Effector memory CD4-positive, alpha-beta T cell (primary cell): ENCODE measurements around the gene PRDM11.

Source experiments
- DNase-seq, 3 donors: peaks; one replicate each; pipeline ENCODE4 v3.0.0-alpha.2; 2020
- H3K27ac ChIP-seq: 2 replicates; pipeline ENCODE4 v1.7.0; 2013; ENCODE audit warnings: mild to moderate bottlenecking, low read length, moderate library complexity; ENCODE audit not compliant: insufficient read depth, poor library complexity, severe bottlenecking
- H3K27me3 ChIP-seq: replicated peaks from 2 replicates; pipeline ENCODE4 v1.7.0; 2013; ENCODE audit warnings: mild to moderate bottlenecking, low read length; ENCODE audit not compliant: insufficient read depth, control insufficient read depth, poor library complexity, severe bottlenecking
- H3K36me3 ChIP-seq: 2 replicates; pipeline ENCODE4 v1.7.0; 2013; ENCODE audit warnings: mild to moderate bottlenecking, low read length, moderate library complexity; ENCODE audit not compliant: control insufficient read depth, insufficient read depth
- H3K4me1 ChIP-seq: 2 replicates; pipeline ENCODE4 v1.7.0; 2013; ENCODE audit warnings: low read length, mild to moderate bottlenecking; ENCODE audit not compliant: control insufficient read depth, insufficient read depth, poor library complexity, severe bottlenecking
- H3K4me3 ChIP-seq: 2 replicates; pipeline ENCODE4 v1.7.0; 2013; ENCODE audit warnings: low read length, low read depth, mild to moderate bottlenecking; ENCODE audit not compliant: insufficient read depth, poor library complexity, severe bottlenecking
- H3K9me3 ChIP-seq: 2 replicates; pipeline ENCODE4 v1.7.0; 2013; ENCODE audit warnings: mild to moderate bottlenecking, low read length, moderate library complexity; ENCODE audit not compliant: control insufficient read depth
- total RNA-seq, 3 donors: gene quantifications; one replicate each; lab custom pipeline; 2026; lab: John Stamatoyannopoulos, UW

PRDM11 gene
- 10.7 to 16.1 (median 11.8) reads per million in 3 donors for total RNA-seq

DNA sequence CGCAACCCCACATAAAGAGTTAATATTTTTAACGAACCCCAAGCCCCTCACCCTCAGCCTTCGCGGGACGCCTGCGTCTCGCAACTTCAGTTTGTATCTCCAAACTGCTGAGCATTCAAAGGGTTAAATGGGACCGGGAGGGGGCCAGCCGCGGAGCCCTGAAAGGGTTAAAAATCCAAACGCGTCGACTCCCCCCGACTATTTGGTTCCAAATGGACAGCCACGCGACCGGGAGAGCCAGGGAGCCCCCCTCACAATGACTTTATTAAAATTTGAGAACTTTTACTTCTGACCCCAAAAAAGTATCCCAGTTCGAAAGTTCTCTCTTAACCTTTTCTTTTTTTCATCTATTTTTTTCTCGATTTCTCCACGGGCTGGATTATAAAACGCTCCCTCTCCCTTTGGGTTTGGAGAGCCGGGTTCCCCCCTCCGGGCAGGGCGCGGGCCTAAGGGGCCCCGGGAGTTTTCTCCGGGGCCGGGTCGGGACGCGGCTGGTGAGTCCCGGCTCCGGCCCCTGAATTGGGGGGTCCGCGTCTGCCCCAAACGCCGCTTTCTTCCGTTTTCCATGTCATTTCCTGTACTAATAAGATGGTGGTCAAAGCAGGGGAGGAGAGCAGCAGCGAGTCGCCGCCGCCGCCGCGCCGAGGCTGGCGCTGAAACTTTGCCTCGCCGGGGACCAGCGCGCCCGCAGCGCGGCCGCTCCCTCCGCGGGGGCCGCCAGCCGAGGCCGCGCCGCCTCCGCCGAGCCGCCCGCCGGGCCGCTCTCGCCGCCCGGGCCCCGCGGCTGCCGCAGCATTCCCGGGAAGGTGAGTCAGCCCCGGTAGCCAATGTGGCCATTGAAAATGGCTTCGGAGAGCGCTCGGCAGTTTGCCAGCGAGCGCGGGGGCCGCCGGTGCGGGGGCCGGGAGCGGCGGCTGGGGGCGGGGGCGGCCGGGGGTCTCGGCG is at the start of gene PRDM11:
Gene PRDM11, plus strand, starts transcription at position 568 of the 945 bp plus-strand sequence. CDS start 35,128 bp downstream, outside the sequence.
- Histone ChIP-seq H3K27ac (peak within 1 kb of the TSS; percentile 84), H3K27me3 (no peaks in the 10 kb centered on the region), H3K4me1 (peaks cover 13% of the 10 kb centered on the region), H3K9me3 (no peaks in the 10 kb centered on the region), H3K4me3 (peak within 1 kb of the TSS; percentile 90), H3K36me3 (no peaks in the 10 kb centered on the region)
- peak; percentile 45 to 54 (median 46) for DNase-seq

DNA sequence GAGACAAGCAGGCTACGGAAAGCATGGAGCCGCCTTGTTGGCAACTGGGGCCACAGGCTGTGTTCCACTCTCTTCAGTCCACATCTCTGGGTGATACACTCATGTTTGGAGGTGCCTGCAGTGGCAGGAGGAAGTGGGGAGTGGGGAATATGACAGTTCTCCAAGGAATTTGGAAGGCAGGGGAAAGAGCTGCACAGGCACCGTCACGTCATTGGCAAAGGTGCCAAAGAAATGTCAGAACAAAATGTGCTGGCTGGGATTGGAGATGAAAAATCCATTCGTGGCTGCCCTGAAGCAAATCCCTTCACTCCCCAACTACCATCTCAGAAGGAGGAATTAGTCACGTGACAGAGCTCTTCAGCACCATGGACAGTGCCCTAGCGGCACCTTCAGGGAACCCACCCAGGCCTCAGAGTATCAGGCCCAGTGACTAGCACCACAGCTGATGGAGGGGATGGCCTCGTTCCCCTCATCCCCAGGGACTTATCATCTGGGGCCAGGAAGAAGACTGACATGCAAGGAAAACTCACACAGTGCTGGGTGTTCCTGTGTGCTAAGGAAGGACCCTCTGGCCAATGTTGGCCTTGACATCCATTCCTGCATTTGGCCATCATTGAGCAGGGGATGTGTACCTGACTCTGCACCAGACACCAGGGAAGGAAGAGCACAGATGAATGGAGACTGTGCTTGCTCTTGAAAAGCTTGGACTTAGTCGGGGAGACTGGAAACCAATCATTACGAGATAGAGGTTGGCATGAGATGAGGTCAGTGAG is 48.5 kb upstream of the PRDM11 start:
- no peaks in the 10 kb centered on the region for H3K36me3 ChIP-seq
- H3K27me3 ChIP-seq: no peaks in the 10 kb centered on the region
- H3K9me3 ChIP-seq: no peaks in the 10 kb centered on the region
- no peak overlapping the region for H3K27ac ChIP-seq
- H3K4me1 ChIP-seq: peaks cover 7% of the 10 kb centered on the region
- peak in 1 of 3 donors; percentile 26 for DNase-seq
- H3K4me3 ChIP-seq: no peak overlapping the region

DNA sequence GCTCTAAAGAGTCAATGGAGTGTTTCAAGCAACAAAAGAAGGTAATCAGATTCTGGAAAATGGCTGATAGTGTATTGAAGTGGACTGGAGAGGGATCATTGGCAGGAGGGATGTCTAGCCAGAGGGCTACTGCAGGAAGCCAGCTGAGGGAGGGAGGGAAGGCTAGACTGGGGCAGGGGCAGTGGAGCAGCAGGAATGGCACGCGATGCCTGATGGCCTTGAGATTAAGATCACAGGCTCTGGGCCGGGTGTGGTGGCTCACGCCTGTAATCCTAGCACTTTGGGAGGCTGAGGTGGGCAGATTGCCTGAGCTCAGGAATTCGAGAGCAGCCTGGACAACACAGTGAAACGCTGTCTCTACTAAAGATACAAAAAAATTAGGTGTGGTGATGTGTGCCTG is 47.5 kb upstream of the PRDM11 start:
- Histone ChIP-seq H3K9me3 (no peaks in the 10 kb centered on the region), H3K4me1 (peaks cover 8% of the 10 kb centered on the region), H3K27ac (no peak overlapping the region), H3K36me3 (no peaks in the 10 kb centered on the region), H3K4me3 (no peak overlapping the region), H3K27me3 (no peaks in the 10 kb centered on the region)
- DNase-seq: no peak

DNA sequence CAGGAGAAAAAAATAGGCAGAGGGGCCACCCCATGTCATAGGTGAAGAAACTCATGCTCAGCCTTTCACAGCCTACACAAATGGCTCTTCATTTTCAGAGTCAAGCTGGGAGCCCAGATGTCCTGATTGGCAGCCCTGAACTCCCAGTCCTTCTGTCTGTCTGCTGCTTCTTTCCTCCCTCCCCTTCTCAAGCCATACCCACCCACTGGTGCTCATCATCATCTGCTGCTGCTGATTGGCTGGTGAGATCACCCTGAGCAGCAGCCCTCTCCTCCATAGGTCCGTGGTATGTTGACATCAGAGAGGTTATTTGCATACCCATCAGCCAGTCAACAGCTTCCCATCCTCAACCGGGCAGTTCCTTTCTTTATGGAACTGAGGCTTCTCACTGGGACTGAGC is 46.1 kb upstream of the PRDM11 start:
- Histone ChIP-seq H3K4me1 (peaks cover 8% of the 10 kb centered on the region), H3K27ac (no peak overlapping the region), H3K27me3 (no peaks in the 10 kb centered on the region), H3K9me3 (no peaks in the 10 kb centered on the region), H3K4me3 (no peak overlapping the region), H3K36me3 (no peaks in the 10 kb centered on the region)
- no peak for DNase-seq

DNA sequence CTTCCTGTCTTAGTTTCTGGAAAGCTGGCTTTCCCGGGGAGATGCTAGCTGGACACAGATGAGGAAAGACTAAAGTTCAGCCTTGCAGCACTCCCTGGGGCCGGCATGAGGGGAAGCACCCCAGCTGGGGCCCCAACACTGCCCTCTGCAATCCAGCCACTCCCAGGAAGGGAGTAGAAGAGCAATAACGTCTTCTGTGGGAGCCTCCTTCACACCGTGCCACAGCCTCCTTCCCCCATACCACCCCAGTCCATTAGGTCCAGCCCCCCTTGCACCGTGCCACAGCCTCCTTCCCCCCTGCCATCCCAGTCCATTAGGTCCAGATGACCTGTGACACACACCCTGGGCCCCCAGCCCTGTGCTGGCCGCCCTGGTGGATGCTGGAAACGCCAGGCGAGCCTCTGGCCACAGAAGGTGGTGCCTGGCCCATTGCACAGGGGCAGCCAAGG is 44.1 kb upstream of the PRDM11 start:
- Histone ChIP-seq H3K27ac (peak overlapping the region; percentile 23), H3K36me3 (no peaks in the 10 kb centered on the region), H3K9me3 (no peaks in the 10 kb centered on the region), H3K4me3 (no peak overlapping the region), H3K4me1 (peaks cover 8% of the 10 kb centered on the region), H3K27me3 (no peaks in the 10 kb centered on the region)
- DNase-seq: no peak

DNA sequence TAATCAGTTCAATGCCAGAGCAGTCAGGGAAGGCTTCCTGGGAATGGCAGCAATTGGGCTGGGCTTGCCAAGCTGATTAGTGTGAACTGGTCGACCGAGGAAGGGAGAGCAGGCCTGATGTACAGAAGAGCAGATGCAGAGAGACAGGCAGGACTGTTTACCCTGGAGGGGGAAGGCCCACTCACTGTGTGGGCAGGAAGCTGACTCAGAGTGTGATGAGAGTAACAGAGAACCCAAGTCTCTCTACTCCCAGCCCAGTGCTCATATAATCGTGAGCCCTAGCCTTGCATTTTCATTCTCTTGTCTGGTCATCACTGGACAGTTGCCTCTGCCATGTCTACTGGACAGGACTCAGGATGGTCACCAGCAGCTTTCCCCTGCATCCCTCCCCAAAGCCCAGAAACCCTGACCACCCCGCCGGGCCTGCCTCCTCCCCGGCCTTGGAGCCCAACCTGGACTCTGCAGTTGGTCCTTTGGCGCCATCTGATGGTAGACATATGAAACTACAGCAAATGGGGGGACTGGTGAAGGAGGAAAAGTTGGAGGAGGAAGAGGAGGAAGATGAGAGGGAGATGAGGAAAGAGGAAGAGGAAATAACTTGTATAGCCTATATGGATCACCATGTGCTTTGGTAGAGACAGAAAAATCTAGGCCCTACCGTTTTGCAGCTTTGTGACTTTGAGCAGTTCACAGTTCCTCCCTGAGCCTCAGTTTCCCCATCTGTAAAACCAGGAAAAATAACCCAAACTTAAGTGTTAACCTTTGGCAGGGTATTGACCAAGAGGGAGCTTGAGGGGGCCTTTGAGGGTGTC is 43.4 kb upstream of the PRDM11 start:
- Histone ChIP-seq H3K27me3 (no peaks in the 10 kb centered on the region), H3K36me3 (no peaks in the 10 kb centered on the region), H3K27ac (peak overlapping the region; percentile 23), H3K9me3 (no peaks in the 10 kb centered on the region), H3K4me3 (no peak overlapping the region), H3K4me1 (peaks cover 8% of the 10 kb centered on the region)
- DNase-seq: peak; percentile 36 to 55 (median 40)

DNA sequence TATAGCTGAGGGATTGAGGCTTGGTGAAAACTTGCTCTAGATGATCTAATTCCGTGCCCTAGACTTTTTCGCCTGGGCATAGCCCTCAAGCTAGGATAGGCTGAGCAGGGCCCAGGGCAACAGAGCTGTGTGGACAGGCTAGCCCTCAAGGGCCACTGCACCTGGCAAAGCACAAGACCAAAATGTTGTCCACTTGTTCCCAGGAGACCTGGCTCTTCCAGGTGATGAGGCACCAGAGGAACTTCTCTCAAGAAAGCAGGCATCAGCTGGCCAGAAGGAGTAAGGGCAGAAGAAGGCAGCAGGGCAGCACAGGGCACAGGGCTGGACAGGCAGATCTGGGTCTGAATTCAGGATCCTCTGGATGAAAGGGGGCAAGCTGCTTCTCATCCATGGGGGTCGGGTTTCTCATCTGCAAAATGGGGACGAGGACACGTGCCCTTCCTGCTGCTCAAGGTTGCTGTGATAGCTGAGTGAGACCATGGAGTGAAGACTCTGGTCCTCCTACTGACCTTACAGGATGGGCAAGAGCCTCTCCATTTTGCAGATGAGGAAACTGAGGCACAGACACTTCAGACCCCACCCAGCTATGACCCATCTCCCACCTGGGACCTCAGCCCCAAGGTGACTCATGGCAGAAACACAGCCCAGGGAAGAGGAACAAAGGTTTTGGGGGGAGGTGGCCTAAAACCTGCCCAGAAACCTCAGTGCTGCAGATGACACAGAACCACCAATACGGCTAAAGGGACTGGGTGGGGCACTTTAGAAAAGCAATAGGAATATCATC is 42.2 kb upstream of the PRDM11 start:
- Histone ChIP-seq H3K4me1 (peaks cover 8% of the 10 kb centered on the region), H3K36me3 (no peaks in the 10 kb centered on the region), H3K27me3 (no peaks in the 10 kb centered on the region), H3K27ac (no peak overlapping the region), H3K9me3 (no peaks in the 10 kb centered on the region), H3K4me3 (no peak overlapping the region)
- DNase-seq: no peak

DNA sequence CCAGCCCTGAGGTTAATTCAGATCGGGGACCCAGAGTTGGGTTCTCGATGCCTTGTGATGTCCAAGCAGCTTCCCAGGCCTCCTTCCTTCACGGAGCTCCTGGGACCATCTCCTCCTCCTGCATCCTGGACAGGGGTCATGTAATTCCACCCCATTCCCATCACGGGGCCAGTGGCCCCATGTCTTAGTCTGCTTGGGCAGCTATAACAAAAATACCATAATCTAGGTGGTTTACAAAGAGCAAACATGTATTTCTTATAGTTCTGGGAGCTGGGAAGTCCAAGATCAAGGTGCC is 41.7 kb upstream of the PRDM11 start:
- Histone ChIP-seq H3K4me1 (peaks cover 8% of the 10 kb centered on the region), H3K4me3 (no peak overlapping the region), H3K27ac (no peak overlapping the region), H3K36me3 (no peaks in the 10 kb centered on the region), H3K9me3 (no peaks in the 10 kb centered on the region), H3K27me3 (no peaks in the 10 kb centered on the region)
- DNase-seq: no peak
